H1 (cell line): ENCODE data around the gene CYB5R2.

Experiments used
- ASH2L ChIP-seq: fragments of 200-600, 300-600 bp; sonication (generic); IDR thresholded peaks from one replicate; pipeline ENCODE4 v1.7.1; 2017; ENCODE audit warnings: low read length
- CBX8 ChIP-seq: fragments of 300-800, 300-1000 bp; sonication (generic); IDR thresholded peaks from 2 replicates; pipeline ENCODE4 v1.7.1; 2016; ENCODE audit warnings: low read depth, low read length, borderline replicate concordance
- CEBPB ChIP-seq: IDR thresholded peaks from 2 replicates; pipeline ENCODE4 v1.6.1; 2012; ENCODE audit warnings: low read depth, low read length
- CREB1 ChIP-seq: IDR thresholded peaks from 2 replicates; pipeline ENCODE4 v1.6.1; 2012; ENCODE audit warnings: inconsistent platforms
- CTCF ChIP-seq, 3 experiments: IDR thresholded peaks; 1 replicate in 2 of 3; 2 replicates in 1 of 3; pipeline versions ENCODE4 v1.5.1 to v1.6.1; 2011; ENCODE audit warnings: low read length in 3 of 3, mild to moderate bottlenecking in 3 of 3, inconsistent platforms in 2 of 3, low read depth in 1 of 3, moderate library complexity in 1 of 3; ENCODE audit not compliant: insufficient read depth in 1 of 3; ENCODE audit errors: control extremely low read depth in 1 of 3
- EP300 ChIP-seq, 2 experiments: IDR thresholded peaks; 1 replicate in 1 of 2; 2 replicates in 1 of 2; pipeline ENCODE4 v1.6.1; 2011 to 2012; ENCODE audit warnings: low read depth in 2 of 2, low read length in 2 of 2, mild to moderate bottlenecking in 2 of 2, borderline replicate concordance in 1 of 2, inconsistent platforms in 1 of 2, moderate library complexity in 1 of 2
- EZH2 ChIP-seq: fragments of 200-600 bp; sonication (generic); IDR thresholded peaks from 2 replicates; pipeline ENCODE4 v1.7.1; 2012; ENCODE audit warnings: low read depth, mild to moderate bottlenecking, moderate library complexity, low read length, inconsistent platforms; ENCODE audit not compliant: severe bottlenecking
- GABPA ChIP-seq: IDR thresholded peaks from 2 replicates; pipeline ENCODE4 v1.6.1; 2011; ENCODE audit warnings: mild to moderate bottlenecking, low read length, moderate library complexity, borderline replicate concordance; ENCODE audit not compliant: insufficient read depth
- GTF2F1 ChIP-seq: IDR thresholded peaks from 2 replicates; pipeline ENCODE4 v1.6.1; 2012; ENCODE audit warnings: low read depth, low read length, improper control_type of control experiment, borderline replicate concordance
- JUND ChIP-seq: IDR thresholded peaks from 2 replicates; pipeline ENCODE4 v1.6.1; 2011; ENCODE audit warnings: mild to moderate bottlenecking, improper control_type of control experiment, low read length
- RAD21 ChIP-seq, 2 experiments: IDR thresholded peaks in 1 of 2; conservative IDR thresholded peaks in 1 of 2; 2 replicates each; pipeline ENCODE4 v1.6.1; 2011; ENCODE audit warnings: low read depth in 2 of 2, low read length in 2 of 2, improper control_type of control experiment in 1 of 2, inconsistent platforms in 1 of 2, mild to moderate bottlenecking in 1 of 2, moderate library complexity in 1 of 2
- SIN3A ChIP-seq, 2 experiments: IDR thresholded peaks in 1 of 2; conservative IDR thresholded peaks in 1 of 2; 2 replicates each; pipeline ENCODE4 v1.6.1; 2011 to 2012; ENCODE audit warnings: low read length in 2 of 2, improper control_type of control experiment in 1 of 2, low read depth in 1 of 2, mild to moderate bottlenecking in 1 of 2
- TAF1 ChIP-seq: IDR thresholded peaks from 2 replicates; pipeline ENCODE4 v1.6.1; 2011; ENCODE audit warnings: mild to moderate bottlenecking, low read depth, low read length
- USF2 ChIP-seq: IDR thresholded peaks from 2 replicates; pipeline ENCODE4 v1.6.1; 2011; ENCODE audit warnings: low read length, improper control_type of control experiment

DNA sequence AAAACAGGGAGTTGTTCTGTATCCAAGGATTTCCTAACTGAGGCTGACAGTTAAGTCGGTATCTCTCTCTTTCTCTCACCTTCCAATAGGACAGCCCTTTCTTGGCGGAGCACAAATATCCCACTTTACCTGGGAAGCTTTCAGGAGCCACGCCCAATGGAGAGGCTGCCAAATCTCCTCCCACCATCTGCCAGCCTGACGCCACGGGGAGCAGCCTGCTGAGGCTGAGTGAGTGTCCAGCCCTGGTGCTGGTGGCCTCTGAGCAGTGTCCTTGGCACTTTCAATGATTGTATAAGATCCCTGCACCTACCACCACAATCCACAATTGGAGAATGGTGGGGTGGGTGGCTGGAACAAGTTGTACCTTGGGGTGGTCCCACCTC, 33.7 kb downstream of the CYB5R2 start:
- TF ChIP-seq GABPA (no peak), CTCF (IDR thresholded peaks at IDR 0.05; ENCODE audit: control extremely low read depth in 1 of 3, insufficient read depth in 1 of 3, low read depth in 1 of 3, low read length in 3 of 3) (no peak), CREB1 (no peak), TAF1 (no peak), SIN3A (conservative IDR thresholded peaks at IDR 0.05 in 1 of 2, IDR thresholded peaks at IDR 0.05 in 1 of 2; ENCODE audit: low read depth in 1 of 2, low read length in 2 of 2) (no peak), JUND (no peak), EP300 (IDR thresholded peaks at IDR 0.05; ENCODE audit: borderline replicate concordance in 1 of 2, low read depth in 2 of 2, low read length in 2 of 2) (no peak), CBX8 (no peak), EZH2 (no peak), RAD21 (IDR thresholded peaks at IDR 0.05 in 1 of 2, conservative IDR thresholded peaks at IDR 0.05 in 1 of 2; ENCODE audit: low read depth in 2 of 2, low read length in 2 of 2) (no peak), ASH2L (no peak), USF2 (no peak), GTF2F1 (no peak), CEBPB (no peak)
